Activated CD8-positive, alpha-beta memory T cell treated with anti-CD3 and anti-CD28 coated beads for 36 hours (primary cell): ENCODE measurements around the gene ATG16L1. TPM values are rescaled to one million over a fixed set of nuclear protein-coding genes. Genes with fewer than 3 reads are reported as not detected.

ENCODE experiments used
- CTCF ChIA-PET: fragments of 350-600 bp; sonication (Branson Sonifier 250); formaldehyde crosslinking; loops from one replicate; lab custom pipeline; 2021; ENCODE audit warnings: antibody characterized with exemption; lab: Charles Lee
- POLR2A ChIA-PET: fragments of 350-600 bp; sonication (Branson Sonifier 250); formaldehyde crosslinking; loops from one replicate; lab custom pipeline; 2021; ENCODE audit warnings: antibody characterized with exemption; lab: Charles Lee
- total RNA-seq, 2 experiments: library from RNA; stranded (reverse); gene quantifications; one replicate each; pipeline ENCODE4 v1.2.3, GENCODE V29; 2021

The ATG16L1 gene
- total RNA-seq, 2 experiments from 2014 or later: 29.0 to 29.2 TPM

DNA sequence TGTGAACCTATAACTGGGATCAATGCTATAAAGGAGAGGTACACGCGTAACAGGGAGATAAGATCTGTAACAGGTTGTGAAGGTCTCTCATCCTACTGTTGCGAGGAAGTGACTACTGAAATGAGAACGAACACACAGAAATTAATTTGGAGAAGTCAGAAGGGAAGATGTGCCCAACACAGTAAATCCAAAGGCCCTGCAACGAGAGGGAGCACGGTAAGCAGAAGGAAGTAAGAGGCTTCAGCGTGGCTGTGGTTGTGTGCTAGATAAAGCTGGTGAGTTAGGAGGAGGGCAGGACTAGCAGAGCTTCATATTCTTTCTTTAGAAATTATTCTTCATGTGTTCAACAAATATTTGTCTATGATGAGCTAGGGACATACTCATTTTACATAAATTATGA, 2.5 kb upstream of the ATG16L1 start:
- ChIA-PET CTCF (no interaction called here), POLR2A (no interaction called here)

DNA sequence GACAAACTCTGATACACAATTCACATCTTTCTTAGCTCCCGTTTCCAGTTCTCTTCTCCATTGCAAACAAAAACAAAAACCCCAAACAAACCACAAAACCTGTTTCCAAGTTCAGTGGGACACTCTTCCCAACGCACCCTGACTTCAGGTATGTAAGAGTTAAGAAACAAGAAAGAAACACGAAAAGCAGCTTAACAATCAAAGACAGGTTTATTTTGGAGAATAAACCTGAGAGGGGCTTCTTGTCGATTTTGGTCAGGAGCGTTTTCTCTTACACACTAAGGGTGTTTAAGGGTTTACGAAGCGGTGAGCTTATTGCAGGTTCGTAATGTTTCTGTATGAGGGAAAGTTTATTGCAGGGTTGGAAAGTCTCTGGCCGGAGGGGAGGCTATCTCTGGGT, 905 bp upstream of the ATG16L1 start:
- ChIA-PET POLR2A (interaction anchor here (1.1 kb wide), 1 partner anchor 11 kb away, joined by 4 read pairs; no protein-coding TSS in a partner anchor), CTCF (interaction anchor here (0.8 to 3.3 kb wide), 14 partner anchors 8 to 207 kb away, joined by 3 to 8 read pairs (median 4); partner anchors contain the start of gene INPP5D)

DNA sequence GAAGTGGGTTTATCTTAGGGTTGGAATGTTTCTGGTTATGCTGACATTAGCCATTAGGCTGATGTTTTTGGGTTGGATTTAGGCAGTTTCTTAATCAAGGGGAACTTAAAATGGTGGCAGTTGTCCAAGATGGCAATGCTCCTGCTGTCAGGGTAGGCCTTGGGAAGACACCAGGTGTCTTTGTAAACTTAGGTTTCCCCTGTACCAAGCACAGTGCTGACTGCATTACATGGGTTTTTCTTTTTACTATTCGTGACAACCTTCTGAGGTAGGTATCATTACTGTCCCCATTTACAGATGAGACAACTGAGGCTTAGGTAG, 528 bp upstream of the ATG16L1 start:
- CTCF ChIA-PET: interaction anchor here (0.9 to 3.3 kb wide), 14 partner anchors 9 to 207 kb away, joined by 3 to 8 read pairs (median 3); partner anchors contain the start of gene INPP5D
- POLR2A ChIA-PET: interaction anchor here (1.1 to 1.7 kb wide), 3 partner anchors 10 to 191 kb away, joined by 4 to 6 read pairs (median 5); partner anchors contain the start of gene INPP5D

- ChIA-PET CTCF (interaction anchor here (1.0 to 3.3 kb wide), 6 partner anchors 9 to 192 kb away, joined by 3 to 8 read pairs (median 4); partner anchors contain the start of gene INPP5D), POLR2A (interaction anchor here (1.5 to 1.7 kb wide), 2 partner anchors 15 to 192 kb away, joined by 5 to 6 read pairs; partner anchors contain the start of gene INPP5D)
These were observed 754 bp downstream of the ATG16L1 start for GRCh38 chr2:233252227-233252626.

DNA sequence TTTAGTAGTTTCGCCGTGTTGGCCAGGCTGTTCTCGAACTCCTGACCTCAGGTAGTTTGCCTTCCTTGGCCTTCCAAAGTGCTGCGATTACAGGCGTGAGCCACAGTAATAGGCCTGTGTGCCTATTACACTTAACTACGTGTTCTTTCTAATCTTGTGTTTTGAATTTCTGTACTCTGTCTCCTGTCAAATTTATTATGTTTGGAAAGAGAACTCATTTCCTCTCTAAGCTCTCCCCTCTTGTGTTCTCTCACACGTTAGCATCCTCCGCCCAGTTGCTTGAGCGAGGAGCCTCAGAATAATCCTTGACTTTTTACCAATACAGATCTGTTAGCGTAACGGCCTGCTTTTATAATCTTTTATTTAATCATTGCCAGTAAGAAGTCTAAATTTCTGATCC, 3.7 kb downstream of the ATG16L1 start:
- POLR2A ChIA-PET: no interaction called here
- CTCF ChIA-PET: no interaction called here

GRCh38 chr2:233256048-233256447, 4.6 kb downstream of the ATG16L1 start:
- POLR2A ChIA-PET: no interaction called here
- CTCF ChIA-PET: no interaction called here

DNA sequence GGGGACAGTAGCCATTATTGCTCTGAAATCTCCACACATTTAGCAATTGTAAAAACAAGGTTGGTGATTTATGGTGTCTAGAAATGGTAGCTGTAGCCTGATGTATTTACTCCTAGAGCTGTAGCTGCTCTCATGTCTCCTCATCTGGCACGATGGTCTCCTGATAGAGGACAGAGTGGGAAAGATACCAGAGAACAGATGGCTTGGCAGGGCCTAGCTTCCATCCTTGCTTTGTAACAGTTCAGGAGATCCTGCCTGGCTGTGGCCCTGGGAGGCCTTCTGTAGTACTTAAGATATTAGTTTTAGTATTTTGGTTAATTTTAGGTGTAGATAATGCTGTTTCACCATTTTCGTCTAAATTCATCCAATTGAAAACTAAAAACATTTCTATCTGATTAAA, 6.7 kb downstream of the ATG16L1 start:
- POLR2A ChIA-PET: no interaction called here
- CTCF ChIA-PET: interaction anchor here (2.0 kb wide), 1 partner anchor 9 kb away, joined by 5 read pairs; no protein-coding TSS in a partner anchor

DNA sequence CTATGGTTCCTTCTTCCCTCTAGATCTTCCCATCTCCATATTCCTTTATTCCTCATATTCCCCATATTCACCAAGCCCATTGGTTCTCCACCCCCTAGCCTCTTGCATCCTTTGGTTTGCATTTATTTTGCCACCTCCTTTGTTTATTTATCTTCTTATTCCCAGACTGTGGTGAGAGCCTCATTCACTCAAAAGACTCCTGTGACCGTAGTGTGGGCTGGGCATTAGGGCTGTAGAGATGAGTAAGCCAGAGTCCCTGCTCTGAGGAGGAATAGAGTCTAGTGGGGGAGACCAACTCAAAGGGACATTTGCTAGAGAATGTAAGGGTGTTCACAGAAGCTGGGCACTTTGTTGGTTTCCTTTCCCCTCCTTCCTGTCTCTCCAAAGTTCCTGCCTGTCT, 8.3 kb downstream of the ATG16L1 start:
- POLR2A ChIA-PET: no interaction called here
- CTCF ChIA-PET: no interaction called here

DNA sequence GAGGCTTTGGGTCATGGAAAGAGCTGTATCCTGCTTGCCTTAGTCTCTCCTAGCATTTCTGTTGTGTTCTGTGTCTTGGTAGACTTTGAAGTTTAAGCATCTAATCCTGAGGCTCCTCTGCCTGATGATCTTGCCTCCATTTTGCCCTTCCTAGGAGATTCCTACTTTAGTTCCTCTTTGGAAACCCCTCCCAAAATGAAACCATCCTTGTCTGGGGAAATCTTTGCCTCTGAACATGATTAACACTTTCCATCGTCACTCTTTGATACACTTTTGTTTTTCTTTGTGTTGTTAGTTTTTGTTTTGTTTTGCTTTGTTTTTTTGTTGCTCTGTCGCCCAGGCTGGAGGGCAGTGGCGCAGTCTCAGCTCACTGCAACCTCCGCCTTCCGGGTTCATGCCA, 9.2 kb downstream of the ATG16L1 start:
- ChIA-PET POLR2A (interaction anchor here (1.5 kb wide), 1 partner anchor 10 kb away, joined by 4 read pairs; the partner anchor contains the start of gene ATG16L1), CTCF (interaction anchor here (1.2 to 1.4 kb wide), 2 partner anchors 8 to 9 kb away, joined by 3 to 5 read pairs; partner anchors contain the start of gene ATG16L1)

DNA sequence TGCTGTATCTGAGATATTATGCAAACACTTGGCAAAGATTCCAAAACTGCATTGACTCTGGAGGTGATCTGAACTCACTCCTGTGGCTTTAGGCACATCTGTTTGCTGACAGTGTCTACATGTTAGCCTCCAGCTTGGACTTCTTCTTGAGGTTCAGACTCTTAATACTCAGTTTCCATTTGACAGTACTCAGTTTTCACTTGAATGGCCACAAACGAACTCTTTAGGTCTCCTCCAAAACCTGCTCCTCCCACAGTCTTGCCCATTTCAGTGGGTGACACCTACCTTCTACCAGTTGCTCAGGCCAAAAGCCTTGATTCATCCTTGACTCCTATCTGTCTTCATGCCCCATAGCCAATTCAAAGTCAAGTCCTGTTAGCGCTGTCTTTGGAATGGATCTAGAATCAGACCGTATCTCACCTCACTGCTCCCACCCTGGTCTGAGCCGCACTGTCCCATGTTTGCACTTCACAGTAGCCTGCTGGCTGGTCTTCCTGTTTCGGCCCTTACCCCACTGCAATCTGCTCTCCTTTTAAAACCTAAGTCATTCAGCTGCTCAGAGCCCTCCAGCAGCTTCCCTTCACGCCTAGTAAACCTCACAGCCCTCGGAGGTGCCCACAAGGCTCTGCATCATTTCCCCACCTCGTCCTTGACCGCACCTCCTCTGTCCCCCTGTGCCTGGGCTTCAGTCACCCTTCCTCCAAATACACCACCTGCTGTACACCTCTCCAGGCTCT, 10.5 kb downstream of the ATG16L1 start:
- ChIA-PET POLR2A (interaction anchor here (0.5 to 1.5 kb wide), 2 partner anchors 11 to 20 kb away, joined by 4 to 7 read pairs; partner anchors contain the start of gene ATG16L1), CTCF (interaction anchor here (1.2 to 1.4 kb wide), 3 partner anchors 10 to 180 kb away, joined by 3 to 5 read pairs (median 3); partner anchors contain the start of gene ATG16L1)

- ChIA-PET CTCF (no interaction called here), POLR2A (no interaction called here)
These were observed 11.1 kb downstream of the ATG16L1 start for GRCh38 chr2:233262562-233262961.

DNA sequence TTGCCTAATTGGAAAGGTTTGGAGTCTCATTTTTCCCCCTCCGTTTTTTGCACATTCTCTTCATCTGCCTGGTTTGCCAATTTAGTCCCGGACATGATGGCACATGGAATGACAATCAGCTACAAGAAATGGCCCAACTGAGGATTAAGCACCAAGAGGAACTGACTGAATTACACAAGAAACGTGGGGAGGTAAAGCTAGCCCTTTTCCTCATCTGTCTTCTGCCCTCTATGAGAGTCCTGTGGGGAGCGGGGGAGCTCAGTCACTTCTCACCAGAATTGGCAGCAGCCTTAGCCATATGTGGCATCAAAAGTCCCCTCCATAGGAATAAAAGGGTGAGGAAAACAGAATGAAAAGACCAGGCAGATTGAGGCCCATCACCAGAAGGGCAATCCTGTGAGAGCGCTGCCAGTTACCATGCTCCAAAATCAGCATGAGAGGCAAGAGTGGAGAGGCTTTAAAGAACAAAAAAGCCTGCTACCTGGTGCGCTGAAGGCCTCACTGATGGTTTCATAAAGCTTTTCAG, 11.6 kb downstream of the ATG16L1 start:
- POLR2A ChIA-PET: no interaction called here
- CTCF ChIA-PET: no interaction called here

DNA sequence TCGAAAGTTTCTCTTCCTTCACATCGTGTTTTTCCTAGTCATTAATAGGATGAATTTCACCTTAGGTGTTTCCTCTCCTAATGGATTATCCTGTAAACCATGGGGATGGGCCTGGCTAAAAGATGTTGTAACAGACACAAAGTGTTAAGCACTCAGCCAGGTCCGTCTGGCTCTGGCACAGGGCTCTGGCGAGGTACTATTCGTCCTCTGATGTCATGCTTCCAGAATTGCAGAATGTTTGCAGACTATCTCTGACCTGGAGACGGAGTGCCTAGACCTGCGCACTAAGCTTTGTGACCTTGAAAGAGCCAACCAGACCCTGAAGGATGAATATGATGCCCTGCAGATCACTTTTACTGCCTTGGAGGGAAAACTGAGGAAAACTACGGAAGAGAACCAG, 13.2 kb downstream of the ATG16L1 start:
- ChIA-PET CTCF (interaction anchor here (1.3 kb wide), 1 partner anchor 13 kb away, joined by 4 read pairs; the partner anchor contains the start of gene ATG16L1), POLR2A (no interaction called here)

- CTCF ChIA-PET: no interaction called here
These were observed 14.5 kb downstream of the ATG16L1 start for GRCh38 chr2:233265899-233266431.

DNA sequence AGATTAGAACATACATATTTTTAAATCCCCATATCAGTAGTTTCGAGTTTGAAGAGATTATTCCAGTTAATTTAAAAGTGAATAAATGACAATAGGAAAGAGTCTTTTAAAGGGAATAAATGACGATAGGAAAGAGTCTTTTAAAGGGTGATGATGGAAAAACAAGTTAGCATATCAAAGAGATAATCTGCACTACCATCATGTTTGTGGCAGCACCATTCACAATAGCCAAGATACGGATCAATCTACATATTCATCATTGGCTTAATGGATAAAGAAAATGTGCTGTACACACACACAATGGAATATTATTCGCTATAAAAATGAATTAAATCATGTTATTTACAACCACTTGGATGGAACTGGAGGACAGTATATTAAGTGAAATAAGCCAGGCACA, 15.0 kb downstream of the ATG16L1 start:
- POLR2A ChIA-PET: no interaction called here
- CTCF ChIA-PET: no interaction called here

More at GRCh38 chr2:233265899-233266431, 14.5 kb downstream of the ATG16L1 start:
- POLR2A ChIA-PET: no interaction called here

DNA sequence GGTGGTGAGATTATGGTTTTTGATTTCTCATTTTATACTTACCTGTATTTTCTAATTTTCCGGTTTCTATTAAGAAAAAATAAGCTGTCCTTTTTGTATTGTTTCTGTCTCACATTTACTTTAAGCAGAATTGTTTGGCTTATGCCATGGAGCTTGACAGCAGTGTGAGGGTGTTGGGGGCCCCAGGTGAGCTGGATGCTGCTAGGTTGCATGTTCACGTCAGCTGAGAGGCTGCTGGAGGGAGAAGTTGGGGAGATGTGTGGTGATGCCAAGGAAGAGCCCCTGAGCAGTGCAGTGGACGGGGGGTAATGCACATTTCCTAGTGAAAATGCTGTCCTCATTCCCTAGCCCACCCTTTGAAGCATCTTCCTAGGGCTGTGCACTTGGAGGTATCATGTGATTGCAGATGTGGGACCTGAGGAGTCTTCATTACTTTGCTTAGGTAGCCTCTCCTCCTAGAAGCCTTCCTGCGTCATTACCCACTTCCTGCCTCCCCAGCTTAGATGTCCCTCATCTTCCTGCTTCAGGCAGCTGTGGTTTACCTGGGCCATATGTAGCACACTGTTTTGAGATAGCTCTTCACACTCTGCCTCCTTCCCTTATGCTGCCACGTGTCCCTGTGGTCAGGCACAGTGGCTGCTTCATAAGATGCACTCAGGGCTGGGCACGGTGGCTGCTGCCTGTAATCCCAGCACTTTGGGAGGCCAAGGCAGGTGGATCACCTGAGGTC, 16.2 kb downstream of the ATG16L1 start:
- CTCF ChIA-PET: interaction anchor here (0.7 to 0.9 kb wide), 2 partner anchors 10 to 15 kb away, joined by 3 to 5 read pairs; no protein-coding TSS in a partner anchor
- POLR2A ChIA-PET: interaction anchor here (0.5 to 1.3 kb wide), 2 partner anchors 16 to 207 kb away, joined by 3 to 5 read pairs; partner anchors contain the start of gene ATG16L1

GRCh38 chr2:233270366-233270765, 18.9 kb downstream of the ATG16L1 start:
- POLR2A ChIA-PET: interaction anchor here (0.6 kb wide), 2 partner anchors 200 to 210 kb away, joined by 3 to 5 read pairs; no protein-coding TSS in a partner anchor
- CTCF ChIA-PET: interaction anchor here (0.7 kb wide), 1 partner anchor 152 kb away, joined by 3 read pairs; no protein-coding TSS in a partner anchor

DNA sequence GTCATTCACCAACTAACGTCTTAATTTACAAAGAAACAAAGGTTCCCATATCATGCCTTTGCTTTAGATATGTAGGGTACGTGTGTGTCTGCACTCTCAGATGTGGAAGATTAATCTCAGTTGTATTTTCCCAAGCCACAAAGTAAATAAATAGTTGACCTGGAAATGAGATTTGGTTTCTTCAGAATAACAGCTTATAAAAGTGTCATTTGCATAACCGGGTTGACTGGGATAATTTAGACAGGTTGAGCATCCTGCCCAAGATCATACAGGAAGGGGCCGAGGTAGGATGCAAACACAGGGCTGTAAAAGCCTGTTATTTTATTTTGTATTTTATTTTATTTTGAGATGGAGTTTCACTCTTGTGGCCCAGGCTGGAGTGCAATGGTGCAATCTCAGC, 19.5 kb downstream of the ATG16L1 start:
- ChIA-PET CTCF (no interaction called here), POLR2A (interaction anchor here (0.6 kb wide), 1 partner anchor 201 kb away, joined by 5 read pairs; no protein-coding TSS in a partner anchor)

DNA sequence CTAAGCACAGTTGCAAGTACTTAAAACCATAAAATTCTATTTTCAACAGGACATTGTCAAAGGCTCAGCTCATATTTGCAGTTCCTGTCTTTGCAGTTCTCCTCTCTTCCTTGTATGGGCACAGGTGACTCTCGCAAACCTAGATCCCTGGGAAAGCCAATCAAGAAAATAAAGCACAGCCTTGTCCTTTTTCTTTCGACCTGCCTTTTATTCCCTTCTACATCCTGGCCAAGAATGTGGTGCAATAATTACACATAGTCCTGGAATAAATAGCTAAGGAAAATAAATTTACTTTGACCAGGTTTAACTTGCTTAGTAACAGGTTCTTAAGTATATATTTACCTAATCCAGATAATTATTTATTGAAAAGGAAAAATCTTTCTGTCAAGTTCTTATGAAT, 20.2 kb downstream of the ATG16L1 start:
- POLR2A ChIA-PET: no interaction called here
- CTCF ChIA-PET: no interaction called here
